ENCODE measurements around the gene PEX1.
"Not testable (repeated sequence)": the region's sequence is repeated elsewhere in the genome, so short reads cannot be mapped to it uniquely, and the experiment has no call there.

PEX1 gene

GRCh38 chr7:92506363-92506762 is 22.0 kb downstream of the PEX1 start:
- no peak for DNase-seq (ENCODE audit: low read depth in 2 of 2)

GRCh38 chr7:92504563-92504962 is 23.8 kb downstream of the PEX1 start:
- DNase-seq (ENCODE audit: low read depth in 2 of 2): no peak

- no peak for DNase-seq (ENCODE audit: low read depth in 2 of 2)
Observed at GRCh38 chr7:92503767-92504166, 24.6 kb downstream of the PEX1 start.

- no peak for DNase-seq (ENCODE audit: low read depth in 2 of 2)
Observed at GRCh38 chr7:92498557-92498956, 29.8 kb downstream of the PEX1 start.

GRCh38 chr7:92496876-92497275 is 31.4 kb downstream of the PEX1 start:
- DNase-seq (ENCODE audit: low read depth in 2 of 2): no peak

- no peak for DNase-seq (ENCODE audit: low read depth in 2 of 2)
Observed at GRCh38 chr7:92489634-92490033, 38.7 kb downstream of the PEX1 start.

GRCh38 chr7:92487804-92488203 is 40.5 kb downstream of the PEX1 start:
- no peak for DNase-seq (ENCODE audit: low read depth in 2 of 2)

GRCh38 chr7:92485974-92486373 is 42.3 kb downstream of the PEX1 start:
- no peak for DNase-seq (ENCODE audit: low read depth in 2 of 2)

- DNase-seq (ENCODE audit: low read depth in 2 of 2): no peak
Observed at GRCh38 chr7:92485267-92485892, 42.9 kb downstream of the PEX1 start.

GRCh38 chr7:92484226-92484625 is 44.1 kb downstream of the PEX1 start:
- DNase-seq (ENCODE audit: low read depth in 2 of 2): not testable (repeated sequence)

GRCh38 chr7:92483624-92484023 is 44.7 kb downstream of the PEX1 start:
- DNase-seq (ENCODE audit: low read depth in 2 of 2): not testable (repeated sequence)

GRCh38 chr7:92479146-92479545 is 49.2 kb downstream of the PEX1 start:
- not testable (repeated sequence) for DNase-seq (ENCODE audit: low read depth in 2 of 2)

- DNase-seq (ENCODE audit: low read depth in 2 of 2): no peak
Observed at GRCh38 chr7:92478711-92479110, 49.6 kb downstream of the PEX1 start.

- DNase-seq (ENCODE audit: low read depth in 2 of 2): no peak
Observed at GRCh38 chr7:92478095-92478494, 50.2 kb downstream of the PEX1 start.

GRCh38 chr7:92477681-92478080 is 50.6 kb downstream of the PEX1 start, which contains the start of gene ERVW-1:
Gene ERVW-1 (minus strand): TSS chr7:92477946. CDS start chr7:92470381, 7,565 bp downstream.
- DNase-seq (ENCODE audit: low read depth in 2 of 2): not testable (repeated sequence)

GRCh38 chr7:92475851-92476590 is 52.3 kb downstream of the PEX1 start:
- not testable (repeated sequence) for DNase-seq (ENCODE audit: low read depth in 2 of 2)

- DNase-seq (ENCODE audit: low read depth in 2 of 2): not testable (repeated sequence)
Observed at GRCh38 chr7:92475261-92475770, 53.0 kb downstream of the PEX1 start.

GRCh38 chr7:92473989-92474388 is 54.3 kb downstream of the PEX1 start:
- DNase-seq (ENCODE audit: low read depth in 2 of 2): not testable (repeated sequence)

- not testable (repeated sequence) for DNase-seq (ENCODE audit: low read depth in 2 of 2)
Observed at GRCh38 chr7:92468589-92468988, 59.7 kb downstream of the PEX1 start.

GRCh38 chr7:92466682-92467081 is 61.6 kb downstream of the PEX1 start:
- no peak for DNase-seq (ENCODE audit: low read depth in 2 of 2)

GRCh38 chr7:92464515-92464914 is 63.8 kb downstream of the PEX1 start:
- no peak for DNase-seq (ENCODE audit: low read depth in 2 of 2)

- no peak for DNase-seq (ENCODE audit: low read depth in 2 of 2)
Observed at GRCh38 chr7:92462560-92462959, 65.8 kb downstream of the PEX1 start.
